ENCODE results near the gene HSD17B2.

Gene HSD17B2

DNA sequence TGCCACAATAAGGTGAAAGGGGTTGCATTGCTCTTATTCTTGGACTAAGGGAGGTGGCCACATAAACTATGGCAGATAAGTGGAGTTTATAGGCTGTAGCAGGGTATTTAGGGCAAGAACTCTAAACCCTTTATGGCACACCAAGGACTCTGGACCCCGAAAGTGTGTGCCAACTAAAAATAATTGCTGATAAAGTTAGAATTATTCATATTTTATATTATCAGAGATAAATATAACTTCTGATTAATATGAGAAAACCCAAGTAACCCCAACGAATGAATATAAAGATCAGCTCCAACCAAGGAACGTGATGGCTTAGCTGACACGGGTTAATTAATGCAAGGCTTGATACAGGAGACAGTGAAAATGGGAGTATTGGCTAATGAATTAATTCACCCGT is 15.0 kb upstream of the HSD17B2 start:
- no peak for DNase-seq

DNA sequence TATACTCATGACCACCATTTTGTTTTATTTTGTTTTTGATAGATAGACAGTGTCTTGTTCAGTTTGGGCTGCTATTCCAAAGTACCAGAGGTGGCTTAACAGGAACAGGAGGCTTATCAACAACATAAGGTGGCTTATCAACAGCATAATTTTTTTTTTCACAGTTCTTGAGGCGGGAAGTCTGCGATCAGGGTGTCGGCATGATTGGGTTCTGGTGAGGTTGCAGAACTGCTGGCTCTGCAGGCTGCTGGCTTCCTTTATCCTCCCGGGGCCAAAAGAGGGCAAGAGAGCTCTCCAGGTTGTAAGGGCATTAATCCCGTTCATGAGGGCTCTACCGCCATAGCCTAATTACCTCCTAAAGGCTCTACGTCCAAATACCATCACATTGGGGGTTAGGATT is 11.8 kb upstream of the HSD17B2 start:
- no peak for DNase-seq

DNA sequence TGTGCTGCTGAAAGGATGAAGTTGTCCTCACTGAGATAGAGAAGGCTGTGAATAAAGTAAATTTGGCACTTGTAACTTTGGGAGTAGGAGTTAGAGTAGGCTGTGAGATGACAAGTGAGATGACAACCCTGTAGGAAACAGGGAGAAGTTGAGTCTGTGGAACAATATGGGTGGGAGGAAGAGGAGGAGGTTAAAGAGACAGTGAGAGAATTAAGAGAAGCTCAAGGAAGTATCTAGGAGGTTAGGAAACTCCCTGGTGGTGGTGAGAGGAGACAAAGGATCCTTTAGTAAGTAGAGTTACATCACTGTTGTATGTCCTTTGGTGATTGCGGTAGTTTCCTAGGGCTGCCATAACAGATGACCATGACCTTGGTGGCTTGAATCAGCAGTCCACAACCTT is 10.7 kb upstream of the HSD17B2 start:
- peak; percentile 44 to 70 for DNase-seq

DNA sequence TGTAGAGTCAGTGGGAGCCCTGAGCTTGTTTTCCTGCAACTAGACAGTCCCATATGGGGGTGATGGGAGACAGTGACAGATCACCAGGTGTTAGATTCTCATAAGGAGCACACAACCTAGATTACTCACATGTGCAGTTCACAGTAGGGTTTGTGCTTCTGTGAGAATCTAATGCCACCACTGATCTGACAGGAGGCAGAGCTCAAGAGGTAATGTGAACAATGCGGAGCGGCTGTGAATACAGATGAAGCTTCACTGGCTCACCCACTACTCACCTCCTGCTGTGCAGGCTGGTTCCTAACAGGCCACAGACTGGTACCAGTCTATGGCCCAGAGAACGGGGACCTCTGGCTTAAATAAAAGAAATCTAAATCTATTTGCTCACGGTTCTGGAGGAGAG is 10.2 kb upstream of the HSD17B2 start:
- no peak for DNase-seq

DNA sequence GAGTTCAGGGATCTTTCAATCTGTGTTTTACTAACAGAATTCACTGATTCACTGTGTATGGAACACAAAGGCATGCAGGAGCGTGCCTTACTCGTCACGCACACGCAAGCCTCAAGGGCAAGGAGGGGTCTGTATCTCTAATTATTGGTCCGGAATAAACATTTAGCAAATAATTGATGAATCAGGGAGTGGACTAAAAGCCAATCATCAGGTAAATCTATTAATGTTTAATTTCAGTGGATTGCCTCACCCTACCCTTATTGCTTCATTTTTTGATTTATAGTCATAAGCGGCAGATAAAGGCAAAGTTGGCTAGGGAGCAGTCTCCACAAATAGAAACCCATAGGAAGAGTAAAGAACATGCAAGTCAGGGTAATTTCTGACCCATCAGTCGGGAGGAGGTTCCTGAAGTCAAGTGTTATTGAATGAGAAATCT is 7.4 kb upstream of the HSD17B2 start:
- DNase-seq: no peak

DNA sequence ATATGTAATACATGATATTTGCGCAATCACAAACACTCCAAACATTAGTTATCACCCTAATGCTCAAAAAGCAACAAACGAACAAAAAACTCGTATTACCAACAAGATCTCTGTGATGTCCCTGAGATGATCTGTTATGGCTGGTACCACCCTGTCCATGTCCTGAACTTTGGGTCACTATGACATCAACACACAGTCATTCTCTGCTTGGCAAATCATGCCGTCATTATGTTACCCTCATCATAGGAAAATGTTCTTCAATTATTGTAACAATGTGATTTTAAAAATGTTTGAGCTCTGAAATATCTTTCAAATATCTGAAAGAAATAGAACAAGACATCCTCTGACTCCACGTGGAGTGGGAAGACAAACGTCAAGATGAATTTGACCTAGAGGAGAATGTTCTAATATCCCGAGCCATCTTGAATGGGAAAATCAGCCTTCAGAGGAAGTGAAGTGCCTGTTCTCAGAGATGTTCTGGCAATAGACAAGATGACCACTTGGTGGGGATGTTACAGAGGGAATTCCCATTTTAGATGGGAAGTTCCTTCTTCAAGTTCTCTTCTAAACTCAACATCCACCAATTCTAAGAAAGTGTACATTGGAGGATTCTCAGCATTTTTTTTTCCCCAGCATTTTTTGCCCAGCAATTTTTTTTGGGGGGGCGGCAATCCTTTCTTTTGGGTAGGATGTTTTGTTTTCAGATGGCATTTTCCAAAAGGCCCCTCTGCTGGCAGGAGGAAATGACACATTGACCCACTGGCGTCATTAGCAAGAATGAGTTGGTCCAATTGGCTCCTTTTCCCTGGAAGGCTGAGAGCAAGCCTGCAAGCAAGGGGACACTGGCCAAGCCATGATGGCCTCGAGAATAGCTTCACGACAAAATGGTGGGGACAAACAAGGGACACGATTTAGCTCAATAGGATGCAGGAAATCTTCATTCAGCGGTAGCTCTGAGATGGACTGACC is 3.7 kb upstream of the HSD17B2 start:
- DNase-seq: peak; percentile 74 to 75

DNA sequence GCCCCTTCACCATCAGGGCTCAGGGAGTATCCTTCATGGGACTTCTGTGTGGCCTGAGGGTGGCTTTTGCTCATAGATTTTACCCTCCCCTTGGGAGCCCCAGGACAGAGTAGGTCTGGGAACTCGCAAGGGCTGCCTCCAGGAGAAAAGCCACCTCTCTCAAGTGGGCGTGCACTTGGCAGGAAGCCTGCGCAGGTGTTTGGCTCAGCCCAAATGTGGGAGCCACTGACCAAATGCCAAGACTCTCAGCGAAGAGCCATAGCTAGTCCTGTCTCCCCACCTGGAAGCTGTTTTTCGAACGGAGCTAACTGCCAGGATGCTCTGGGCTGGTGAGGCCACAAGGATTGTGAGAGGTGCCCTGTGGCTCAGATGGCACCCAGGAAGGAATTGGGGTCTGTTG is 2.0 kb upstream of the HSD17B2 start:
- no peak for DNase-seq

DNA sequence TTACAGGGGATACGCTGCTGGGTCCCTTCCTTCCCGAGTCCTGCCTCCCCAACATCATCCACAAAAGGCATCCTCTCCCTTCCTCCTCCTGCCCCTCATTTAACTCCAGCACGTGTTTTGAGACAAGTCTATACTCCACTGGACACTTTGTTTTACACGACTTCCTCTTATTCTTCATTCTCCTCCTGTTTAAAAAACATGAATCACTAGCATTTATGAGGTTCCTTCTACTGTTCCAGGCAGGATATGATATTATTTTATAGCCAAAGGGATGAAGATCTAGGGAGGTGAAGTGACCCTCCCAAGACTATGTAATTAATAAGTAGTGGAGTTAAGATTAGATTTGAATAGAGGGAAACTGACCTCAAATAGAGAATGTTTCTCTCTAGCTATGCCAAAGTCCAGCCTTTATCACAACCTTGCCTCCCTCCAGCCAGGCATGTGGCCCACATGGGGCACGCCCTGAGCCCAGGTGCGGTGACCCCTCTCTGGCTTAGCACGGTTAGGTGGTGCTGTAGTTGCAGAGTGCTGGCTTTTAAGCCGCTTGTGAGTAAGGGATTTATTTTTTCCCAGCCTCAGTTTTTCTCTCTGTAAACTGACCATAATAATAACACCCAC is 1.3 kb upstream of the HSD17B2 start:
- DNase-seq: no peak

DNA sequence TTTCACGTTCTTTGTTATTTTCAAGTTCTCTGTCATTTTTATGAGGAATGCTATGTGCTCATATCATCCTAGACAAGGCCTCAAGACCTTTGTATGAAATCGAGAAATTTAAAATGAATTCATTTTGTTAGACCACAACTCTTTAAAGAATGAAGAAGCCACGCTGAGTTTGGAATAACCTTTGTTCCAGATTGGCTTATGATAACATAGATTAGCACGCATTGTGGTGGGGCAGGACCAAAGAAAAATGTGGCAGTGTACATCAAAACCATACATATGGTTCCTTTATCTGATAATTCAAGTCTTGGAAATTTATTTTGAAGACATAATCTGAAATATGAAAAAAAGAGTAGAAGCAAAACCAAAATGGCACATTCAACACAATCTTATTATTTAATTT is 2.2 kb downstream of the HSD17B2 start:
- DNase-seq: no peak

DNA sequence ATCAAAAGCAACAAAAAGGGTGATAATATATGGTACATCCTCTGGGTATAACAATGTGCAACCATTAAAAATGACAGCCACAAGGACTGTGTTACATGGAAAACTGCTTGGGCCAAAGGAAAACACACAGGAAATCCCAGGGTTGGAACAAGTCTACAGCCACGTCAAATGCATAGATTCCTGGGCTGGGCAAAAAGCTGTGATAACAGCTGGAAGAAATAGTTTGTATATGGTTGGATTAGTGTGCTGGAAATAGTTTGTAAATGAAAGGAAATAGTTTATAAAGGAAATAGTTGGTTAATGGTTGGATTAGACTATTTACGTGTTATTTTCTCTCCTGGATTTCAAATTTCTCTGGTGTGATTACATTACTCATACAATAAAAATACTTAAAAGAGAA is 2.6 kb downstream of the HSD17B2 start:
- DNase-seq: no peak

DNA sequence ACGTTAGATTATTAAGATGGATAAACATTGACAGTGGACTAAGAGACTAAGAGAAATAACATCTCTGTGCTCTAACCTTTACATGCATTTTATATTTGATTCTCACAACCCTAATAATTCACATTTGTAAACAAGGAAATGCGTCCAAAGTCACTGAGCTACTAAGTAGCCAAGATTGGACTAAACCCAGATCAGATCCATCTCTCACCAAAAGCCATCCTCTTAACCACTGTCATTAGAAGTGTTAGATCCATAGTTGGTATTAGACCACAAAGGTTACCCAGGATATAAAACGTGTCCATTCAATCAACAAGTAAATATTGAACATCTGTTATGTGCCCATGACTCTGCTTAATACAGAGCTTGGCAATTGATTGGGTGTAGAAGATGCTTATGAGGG is 5.2 kb downstream of the HSD17B2 start:
- DNase-seq: no peak

DNA sequence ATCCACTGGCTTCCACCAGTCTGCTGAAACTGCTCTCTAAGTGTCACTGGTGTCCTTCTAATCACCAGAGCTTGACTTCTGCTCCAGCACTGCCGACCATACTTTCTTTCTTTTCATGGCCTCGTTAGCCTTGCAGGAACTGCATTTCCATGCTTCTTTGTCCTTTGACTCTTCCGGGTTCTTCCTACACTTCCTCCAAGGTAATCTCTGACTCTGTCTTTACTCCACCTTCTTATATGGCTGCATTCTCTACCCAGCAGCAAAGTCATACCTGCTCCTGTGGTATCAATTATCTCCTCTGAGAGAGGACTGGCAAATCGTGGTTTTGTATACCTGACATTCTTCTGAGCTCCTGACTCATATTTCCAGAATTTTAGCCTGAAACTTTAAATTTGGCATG is 6.5 kb downstream of the HSD17B2 start:
- DNase-seq: no peak

DNA sequence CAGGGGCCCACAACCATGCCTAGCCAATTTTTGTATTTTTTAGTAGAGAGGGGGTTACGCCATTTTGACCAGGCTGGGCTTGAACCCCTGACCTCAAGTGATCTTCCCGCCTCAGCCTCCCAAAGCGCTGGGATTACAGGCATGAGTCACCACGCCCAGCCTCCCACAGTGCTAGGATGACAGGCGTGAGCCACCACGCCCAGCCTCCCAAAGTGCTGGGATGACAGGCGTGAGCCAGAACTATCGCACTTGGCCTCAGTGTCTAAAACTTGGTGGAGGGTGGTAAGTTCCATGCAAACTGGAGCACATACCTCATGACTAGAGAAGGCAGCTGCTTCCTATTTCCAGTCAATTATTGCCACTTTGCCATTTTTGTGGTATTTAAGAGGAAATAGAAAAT is 7.1 kb downstream of the HSD17B2 start:
- no peak for DNase-seq

DNA sequence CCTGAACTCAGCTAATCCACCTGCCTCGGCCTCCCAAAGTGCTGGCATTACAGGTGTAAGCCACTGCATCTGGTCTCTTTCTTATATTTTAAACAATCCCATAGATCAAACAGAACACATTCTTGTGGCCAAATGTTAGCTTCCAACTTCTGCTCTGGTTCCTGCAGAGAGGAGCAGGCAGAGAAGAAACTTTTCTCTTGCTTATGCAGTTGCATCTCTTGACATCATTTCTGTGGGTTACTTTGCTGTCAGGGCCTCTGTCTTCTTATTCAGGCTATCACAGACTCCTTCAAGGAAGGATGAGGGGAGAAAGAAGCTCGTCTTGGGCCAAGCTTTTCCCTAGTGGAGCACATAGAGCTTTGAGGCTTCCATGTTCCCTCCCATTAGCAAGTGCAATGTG is 7.8 kb downstream of the HSD17B2 start:
- no peak for DNase-seq

DNA sequence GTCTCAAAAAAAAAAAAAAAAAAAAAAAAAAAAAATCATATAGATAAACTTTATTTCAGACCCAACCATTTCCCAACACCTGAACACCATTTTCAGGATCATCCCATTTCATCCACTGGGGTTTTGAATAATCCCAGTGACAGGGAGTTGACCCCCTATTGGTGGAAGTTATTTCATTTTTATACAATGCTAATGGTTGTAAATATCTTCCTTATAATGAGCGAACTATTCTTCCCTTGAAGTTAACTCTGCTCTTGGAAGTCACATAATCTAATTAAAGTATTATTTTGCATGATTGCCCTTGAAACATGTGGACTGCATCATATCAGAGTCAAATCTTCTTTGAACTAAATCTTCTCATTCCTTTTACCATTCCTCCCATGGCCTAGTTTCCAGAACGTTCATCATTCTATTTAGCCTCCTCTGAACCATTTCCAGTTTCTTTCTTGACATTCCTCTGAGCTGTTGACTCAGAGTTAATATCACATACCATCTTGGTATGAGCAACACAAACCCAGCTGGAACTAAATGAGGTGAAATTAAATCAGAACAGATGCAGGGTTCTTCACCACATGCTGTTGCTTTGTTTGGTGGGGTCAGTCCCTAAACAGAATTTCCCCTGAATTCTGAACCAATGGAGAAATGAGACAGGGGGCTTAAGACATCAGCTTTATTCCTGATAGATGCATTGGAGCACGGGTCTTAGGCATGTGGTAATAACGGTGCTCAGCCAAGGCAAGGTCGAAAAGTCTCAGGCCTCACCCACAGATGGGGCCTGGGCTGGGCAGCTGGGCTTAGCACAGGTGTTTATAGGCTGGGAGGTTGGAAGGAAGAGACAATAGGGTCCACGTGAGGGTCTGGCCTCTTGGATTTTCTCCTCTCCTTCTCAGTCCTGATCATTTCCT is 8.9 kb downstream of the HSD17B2 start:
- DNase-seq: no peak

DNA sequence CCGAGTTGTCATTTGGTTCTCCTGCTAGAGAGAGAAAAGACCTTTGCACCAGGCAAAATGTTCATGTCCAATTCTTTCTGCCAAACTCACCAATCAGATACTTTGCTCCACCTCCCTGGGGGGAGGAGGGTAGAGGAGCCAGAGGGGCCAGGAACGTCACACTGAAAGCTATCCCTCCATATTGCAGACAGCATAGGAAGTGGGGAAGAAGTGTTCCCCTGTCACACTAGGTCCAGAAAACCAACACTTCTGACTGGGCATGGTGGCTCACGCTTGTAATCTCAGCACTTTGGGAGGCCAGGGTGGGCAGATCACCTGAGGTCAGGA is 9.5 kb downstream of the HSD17B2 start:
- DNase-seq: no peak

DNA sequence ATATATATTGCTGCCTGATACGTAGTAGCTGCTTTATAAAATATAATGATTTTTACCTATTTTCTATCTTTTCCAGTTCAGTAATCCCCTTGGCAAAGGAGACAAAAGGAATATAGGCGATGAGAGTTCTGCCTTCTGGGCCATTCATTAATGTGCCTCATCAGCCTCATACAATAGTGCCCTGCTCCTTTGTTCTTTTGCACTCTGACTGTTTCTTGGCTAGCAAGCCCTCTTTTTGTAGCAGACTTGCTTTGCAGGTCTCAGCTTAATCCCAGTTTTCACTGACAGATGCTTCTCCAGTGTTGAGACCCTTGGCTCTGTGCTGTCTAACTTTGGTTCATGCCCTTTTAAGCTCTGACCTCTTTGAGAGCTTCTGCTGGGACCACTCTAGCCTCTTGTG is 10.4 kb downstream of the HSD17B2 start:
- DNase-seq: no peak

DNA sequence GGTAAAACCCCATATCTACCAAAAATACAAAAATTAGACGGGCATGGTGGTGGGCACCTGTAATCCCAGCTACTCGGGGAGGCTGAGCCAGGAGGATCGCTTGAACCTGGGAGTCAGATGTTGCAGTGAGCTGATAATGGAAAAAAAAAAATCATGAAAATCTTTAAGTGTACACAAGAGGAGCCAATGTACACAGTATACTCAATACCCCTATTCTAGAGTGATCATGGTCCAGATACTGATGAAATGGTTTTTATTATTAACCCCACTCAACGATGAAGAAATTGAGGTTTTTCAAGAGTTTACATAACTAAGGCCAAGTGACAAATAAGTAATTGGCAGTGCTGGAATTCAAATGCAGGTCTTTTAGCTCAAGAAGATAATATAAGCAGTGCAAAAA is 11.5 kb downstream of the HSD17B2 start:
- no peak for DNase-seq

DNA sequence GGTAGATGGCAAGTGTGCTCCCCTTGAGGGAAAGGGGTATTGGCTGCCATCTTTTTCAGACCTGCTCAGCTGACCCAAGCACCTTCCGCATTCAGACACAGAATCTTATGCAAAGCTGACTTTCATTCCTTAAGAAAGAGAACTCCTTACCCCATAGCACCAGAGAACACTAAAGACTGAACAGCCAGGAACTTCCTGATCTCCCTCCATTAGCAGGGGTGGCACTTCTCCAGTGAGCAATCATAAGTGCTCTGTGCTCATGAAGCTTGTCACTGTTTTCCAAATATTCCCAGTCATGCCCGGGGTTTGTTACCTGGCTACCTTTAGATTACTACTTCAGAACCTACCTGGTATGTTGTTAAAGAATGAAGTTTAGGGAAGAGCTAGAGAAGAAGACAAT is 11.9 kb downstream of the HSD17B2 start:
- peak in 1 of 2 donors; percentile 36 for DNase-seq

DNA sequence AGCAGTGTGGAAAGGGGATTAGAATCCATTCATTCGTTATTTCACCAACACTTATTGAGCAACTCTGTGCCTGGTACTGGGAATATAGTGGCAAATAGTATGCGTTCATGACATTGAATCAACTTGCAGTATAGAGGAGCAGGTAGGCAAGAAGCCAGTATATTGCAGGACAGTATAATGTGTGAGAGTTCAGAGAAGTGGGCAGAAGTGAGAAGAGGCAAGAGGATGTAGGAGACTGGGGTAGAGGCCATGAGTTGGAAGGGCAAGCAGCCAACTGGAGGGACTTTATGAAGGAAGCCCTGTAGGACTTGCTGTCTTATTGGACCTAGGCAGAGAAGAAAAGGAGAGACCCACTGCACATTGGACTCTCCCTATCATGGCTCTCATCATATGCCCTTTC is 12.3 kb downstream of the HSD17B2 start:
- DNase-seq: no peak

DNA sequence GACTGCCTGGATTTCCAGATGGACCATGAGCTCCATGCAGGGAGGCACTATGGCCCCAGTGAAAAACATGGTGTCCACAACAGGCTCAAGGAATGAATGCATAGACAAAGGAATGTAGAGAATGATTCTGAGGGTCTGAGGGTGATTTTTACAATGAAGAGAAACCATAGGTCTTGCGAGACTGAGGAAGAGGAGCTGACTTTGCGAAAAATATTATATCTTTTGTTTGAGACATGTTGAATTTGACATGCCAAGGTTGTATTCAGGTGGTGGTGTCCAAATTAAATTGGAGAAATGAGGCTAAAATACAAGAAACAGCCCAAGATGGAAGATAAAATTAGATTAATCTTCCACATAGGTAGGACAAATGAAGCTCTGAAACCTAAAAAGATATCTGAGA is 12.7 kb downstream of the HSD17B2 start:
- DNase-seq: no peak

DNA sequence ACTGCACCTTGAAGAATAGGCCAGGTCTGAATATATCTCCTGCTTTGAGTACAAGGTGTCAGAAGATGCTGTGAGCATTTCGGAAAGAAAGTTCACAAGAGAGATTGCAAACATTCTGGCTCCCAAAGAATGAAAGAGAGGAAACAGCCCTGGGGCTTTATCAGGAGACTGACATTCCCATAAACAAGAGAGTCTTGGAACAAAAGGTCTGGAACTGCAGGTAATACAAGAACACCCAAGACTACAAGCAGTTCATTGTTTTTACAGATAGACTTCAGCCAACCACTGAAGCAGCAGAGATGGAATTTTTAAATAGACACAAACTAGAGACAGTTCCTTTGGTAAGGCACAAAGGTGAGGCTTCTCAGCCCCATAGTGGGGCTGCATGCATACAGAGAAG is 14.4 kb downstream of the HSD17B2 start:
- DNase-seq: no peak

DNA sequence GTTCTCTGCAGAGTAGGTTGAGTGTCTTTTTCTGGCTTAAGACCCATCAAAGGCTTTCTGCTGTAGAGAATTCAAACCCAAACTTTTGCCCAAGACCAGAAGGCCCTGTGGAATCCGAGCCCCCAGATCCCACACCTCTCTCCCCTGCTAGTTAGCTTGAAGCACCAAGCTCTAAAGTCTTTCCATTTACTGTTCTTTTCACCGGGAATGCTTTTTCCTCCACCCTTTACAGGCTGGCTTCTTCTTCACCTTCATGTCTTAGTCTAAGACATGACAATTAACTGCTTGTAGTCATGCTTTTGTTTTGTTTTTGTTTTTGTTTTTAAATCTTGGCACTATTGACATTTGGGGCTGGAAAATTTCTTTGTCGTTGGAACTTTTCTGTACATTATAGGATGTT is 15.5 kb downstream of the HSD17B2 start:
- no peak for DNase-seq
